GM12875 (cell line): ENCODE data around the gene TEX35.

Source experiments
- H3K4me3 ChIP-seq: one replicate; pipeline ENCODE4 v1.5.1; 2011; ENCODE audit warnings: low read depth, low read length, control low read depth
- TF ChIP-seq, protein P1 (sequence below): IDR thresholded peaks from 2 replicates; pipeline ENCODE4 v1.5.1; 2011; ENCODE audit warnings: low read depth, mild to moderate bottlenecking, control low read depth, inconsistent platforms, low read length, moderate library complexity, borderline replicate concordance; ENCODE audit not compliant: insufficient read depth

TEX35 gene

DNA sequence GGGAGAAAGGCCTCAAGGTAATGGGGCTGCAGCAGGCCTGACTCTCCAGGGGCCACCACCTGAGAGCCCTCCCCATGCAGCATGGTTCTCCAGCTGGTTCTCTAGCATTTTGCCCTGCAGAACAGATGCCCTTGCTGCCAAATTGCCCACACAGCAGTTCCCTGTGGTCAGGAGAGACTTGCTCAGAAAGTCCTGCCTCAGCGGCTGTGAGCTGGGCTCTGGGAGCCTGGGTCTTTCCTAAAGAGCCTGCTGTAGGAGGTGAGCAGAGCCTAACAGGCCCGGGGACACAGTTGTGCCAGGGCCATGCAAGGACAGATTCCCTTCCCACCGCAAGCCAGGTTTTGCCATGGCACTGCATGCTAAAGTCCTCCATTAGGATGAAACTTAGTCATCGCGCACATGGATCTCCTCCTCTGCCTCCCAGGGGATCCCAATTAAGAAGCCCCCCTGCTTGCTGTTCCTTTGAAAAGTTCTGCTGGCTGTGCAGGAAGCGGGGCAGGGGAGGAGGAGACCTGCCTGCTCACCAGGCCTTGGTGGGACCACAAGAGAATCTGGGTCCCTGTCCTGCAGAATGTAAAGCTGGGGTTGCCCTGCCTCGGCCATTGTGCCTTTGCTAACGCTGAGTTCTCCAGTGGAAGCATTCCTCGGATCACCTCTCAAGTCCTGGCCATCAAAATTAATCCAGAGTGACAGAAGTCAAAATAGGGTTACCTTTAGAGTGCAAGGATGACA is 21.4 kb downstream of the TEX35 start:
- TF ChIP-seq, protein P1, sequence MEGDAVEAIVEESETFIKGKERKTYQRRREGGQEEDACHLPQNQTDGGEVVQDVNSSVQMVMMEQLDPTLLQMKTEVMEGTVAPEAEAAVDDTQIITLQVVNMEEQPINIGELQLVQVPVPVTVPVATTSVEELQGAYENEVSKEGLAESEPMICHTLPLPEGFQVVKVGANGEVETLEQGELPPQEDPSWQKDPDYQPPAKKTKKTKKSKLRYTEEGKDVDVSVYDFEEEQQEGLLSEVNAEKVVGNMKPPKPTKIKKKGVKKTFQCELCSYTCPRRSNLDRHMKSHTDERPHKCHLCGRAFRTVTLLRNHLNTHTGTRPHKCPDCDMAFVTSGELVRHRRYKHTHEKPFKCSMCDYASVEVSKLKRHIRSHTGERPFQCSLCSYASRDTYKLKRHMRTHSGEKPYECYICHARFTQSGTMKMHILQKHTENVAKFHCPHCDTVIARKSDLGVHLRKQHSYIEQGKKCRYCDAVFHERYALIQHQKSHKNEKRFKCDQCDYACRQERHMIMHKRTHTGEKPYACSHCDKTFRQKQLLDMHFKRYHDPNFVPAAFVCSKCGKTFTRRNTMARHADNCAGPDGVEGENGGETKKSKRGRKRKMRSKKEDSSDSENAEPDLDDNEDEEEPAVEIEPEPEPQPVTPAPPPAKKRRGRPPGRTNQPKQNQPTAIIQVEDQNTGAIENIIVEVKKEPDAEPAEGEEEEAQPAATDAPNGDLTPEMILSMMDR: no peak
- no peak overlapping the region for H3K4me3 ChIP-seq

DNA sequence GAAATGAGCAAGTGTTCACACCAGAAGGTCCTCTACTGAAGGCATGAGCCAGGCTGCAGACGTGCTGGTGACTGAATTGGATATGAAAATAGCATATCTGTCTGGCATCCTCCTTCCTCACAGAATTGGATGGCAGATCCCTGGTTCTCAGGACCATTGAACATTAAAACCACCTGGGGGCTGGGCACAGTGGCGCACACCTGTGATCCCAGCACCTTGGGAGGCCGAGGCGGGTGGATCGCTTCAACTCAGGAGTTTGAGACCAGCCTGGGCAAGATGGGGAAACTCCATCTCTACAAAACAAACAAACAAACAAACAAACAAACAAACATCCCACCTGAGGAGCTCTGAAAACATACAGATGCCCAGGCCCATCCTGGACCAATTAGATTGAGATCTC is 23.4 kb downstream of the TEX35 start:
- TF ChIP-seq, protein P1: no peak
- no peak overlapping the region for H3K4me3 ChIP-seq

DNA sequence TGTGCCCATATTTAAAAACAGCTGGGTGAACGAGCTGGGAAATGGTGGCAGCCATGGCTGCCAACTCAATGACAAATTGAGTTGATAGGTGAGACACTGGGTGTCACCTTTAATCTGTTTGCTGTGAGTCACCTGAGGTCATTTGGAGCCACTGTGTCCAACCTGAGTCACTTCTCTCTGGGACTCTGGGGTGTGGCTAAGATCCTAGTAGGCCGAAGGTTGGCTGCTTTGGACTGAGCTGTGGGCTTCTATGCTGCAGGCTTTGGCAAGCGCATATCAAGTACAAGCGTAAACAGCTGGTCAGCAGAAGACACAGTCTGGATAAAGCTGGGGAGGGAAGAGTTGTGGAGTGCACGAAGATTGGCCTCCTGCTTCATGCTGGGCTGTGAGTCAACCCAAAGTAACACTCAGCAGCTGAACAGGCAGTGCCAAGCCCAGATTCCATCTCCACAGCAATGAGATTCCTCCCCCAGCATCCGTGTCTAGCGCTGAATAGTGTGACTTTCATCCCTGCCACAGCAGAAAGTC is 24.0 kb downstream of the TEX35 start:
- TF ChIP-seq, protein P1: no peak
- no peak overlapping the region for H3K4me3 ChIP-seq

DNA sequence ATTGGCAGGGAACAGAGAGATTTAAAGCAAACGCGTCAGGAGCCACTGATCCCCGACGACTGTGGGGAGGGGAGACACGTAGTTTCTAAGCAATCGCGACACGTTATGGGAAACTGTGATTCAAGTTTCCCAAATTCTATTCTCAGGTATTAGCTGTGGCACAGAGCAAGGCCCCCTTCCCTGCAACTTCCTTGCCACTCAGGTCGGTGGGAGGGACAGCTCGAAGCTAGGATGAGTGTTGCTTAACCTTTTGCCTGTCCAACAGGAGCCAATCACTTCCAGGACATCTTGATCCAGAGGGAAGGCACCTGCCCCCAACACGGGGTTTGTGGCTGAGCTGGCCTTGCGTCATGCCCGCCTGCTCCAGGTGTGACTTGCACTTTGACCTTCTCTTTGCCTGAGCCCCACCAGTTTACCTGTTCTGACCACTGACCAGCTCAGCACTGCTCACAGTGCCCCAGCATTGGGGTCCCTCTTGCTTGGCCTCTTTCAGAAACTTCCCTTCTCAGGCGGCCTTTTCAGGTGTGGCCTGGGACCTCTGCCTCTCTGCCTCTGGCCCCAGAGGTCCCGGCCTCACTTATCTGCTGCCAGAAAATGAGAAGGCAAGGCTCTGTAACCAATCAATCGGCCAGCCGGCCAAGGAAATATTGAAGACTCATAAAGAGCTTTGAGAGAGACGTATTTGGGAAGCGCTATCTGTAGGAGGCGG is 24.6 kb downstream of the TEX35 start:
- TF ChIP-seq, protein P1: no peak
- no peak overlapping the region for H3K4me3 ChIP-seq

DNA sequence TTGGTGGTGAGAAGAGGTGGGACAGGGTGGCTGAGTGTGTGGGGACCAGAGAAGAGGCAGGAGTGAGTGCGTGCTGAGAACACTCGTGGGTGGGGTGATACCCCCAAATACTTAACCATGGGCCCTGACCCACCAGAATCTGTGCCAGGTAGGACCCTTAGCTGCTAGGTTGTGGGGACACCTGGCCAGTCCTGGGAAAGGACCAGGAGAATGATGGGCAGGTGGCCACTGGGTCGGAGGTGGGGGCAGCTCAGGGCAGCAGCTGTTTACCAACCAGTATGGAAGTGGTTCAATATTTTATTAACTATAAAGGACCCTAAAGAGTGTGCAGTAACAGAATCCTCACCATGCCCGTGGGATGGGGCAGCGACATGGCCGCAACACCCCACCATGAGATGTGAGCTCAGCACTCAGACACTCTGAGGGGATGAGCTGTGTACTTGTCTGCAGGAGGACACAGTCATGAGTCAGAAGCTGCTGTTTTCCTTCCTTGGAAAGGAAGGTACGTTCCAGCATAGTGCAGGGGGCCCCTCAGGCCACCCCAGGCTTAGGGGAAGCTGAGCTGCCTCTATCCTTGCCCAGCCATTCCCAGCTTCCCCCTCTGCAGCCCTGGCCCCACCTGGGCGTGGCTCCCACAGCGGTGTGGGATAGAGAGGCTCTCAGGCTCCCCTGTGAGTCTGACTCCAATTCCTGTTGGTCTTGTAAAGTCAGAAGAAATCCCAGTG is 25.4 kb downstream of the TEX35 start:
- TF ChIP-seq, protein P1: no peak
- H3K4me3 ChIP-seq: no peak overlapping the region

DNA sequence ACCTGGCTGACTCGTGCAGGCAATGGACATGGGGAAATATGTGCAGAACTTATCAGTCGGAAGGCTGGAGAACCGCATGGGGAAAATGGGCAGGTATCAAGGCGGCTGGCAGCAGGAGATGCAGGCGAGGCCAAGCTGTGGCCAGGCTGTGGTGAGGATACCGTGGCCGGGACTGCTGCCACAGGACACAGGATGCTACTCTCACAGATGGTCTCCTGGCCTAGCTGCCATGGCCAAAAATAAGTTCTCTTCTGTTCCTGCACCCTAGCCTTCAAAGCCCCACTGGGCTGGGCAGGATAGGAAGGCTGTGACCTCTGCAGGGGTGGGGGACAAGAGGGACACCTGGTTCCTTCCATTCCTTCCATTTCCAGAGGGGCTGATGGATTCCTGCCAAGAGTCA is 26.4 kb downstream of the TEX35 start:
- H3K4me3 ChIP-seq: no peak overlapping the region
- TF ChIP-seq, protein P1: no peak
